IgD-negative memory B cell (primary cell): ENCODE measurements around the gene SPATA12. TPM values are rescaled to one million over a fixed set of nuclear protein-coding genes. Genes with fewer than 3 reads are reported as not detected.

Source experiments
- H3K27ac Mint-ChIP-seq, 3 donors: one replicate each; pipeline ENCODE4 v1.8.0; 2020 to 2022; ENCODE audit warnings: mild to moderate bottlenecking in 3 of 3, mixed read lengths in 3 of 3, moderate library complexity in 1 of 3
- H3K27me3 Mint-ChIP-seq: one replicate; pipeline ENCODE4 v1.8.0; 2021; ENCODE audit warnings: mixed read lengths
- H3K36me3 Mint-ChIP-seq: one replicate; pipeline ENCODE4 v1.8.0; 2020; ENCODE audit warnings: mild to moderate bottlenecking, mixed read lengths
- H3K4me1 Mint-ChIP-seq, 3 donors: one replicate each; pipeline ENCODE4 v1.8.0; 2020 to 2022; ENCODE audit warnings: mixed read lengths in 3 of 3, mild to moderate bottlenecking in 1 of 3
- H3K4me3 Mint-ChIP-seq, 4 donors: one replicate each; pipeline ENCODE4 v1.8.0; 2020 to 2022; ENCODE audit warnings: mild to moderate bottlenecking in 4 of 4, mixed read lengths in 4 of 4, moderate library complexity in 3 of 4
- H3K9me3 Mint-ChIP-seq, 3 donors: one replicate each; pipeline ENCODE4 v1.8.0; 2020 to 2021; ENCODE audit warnings: mixed read lengths in 3 of 3, mild to moderate bottlenecking in 1 of 3
- polyA plus RNA-seq: library from polyadenylated mRNA; unstranded; fragments of 300-500 nt; fragmentation: Illumina TruSeq; gene quantifications from one replicate; pipeline ENCODE4 v1.2.3, GENCODE V29; 2021

SPATA12 gene
- polyA plus RNA-seq, 1 donor from 2014 or later, result not detected

DNA sequence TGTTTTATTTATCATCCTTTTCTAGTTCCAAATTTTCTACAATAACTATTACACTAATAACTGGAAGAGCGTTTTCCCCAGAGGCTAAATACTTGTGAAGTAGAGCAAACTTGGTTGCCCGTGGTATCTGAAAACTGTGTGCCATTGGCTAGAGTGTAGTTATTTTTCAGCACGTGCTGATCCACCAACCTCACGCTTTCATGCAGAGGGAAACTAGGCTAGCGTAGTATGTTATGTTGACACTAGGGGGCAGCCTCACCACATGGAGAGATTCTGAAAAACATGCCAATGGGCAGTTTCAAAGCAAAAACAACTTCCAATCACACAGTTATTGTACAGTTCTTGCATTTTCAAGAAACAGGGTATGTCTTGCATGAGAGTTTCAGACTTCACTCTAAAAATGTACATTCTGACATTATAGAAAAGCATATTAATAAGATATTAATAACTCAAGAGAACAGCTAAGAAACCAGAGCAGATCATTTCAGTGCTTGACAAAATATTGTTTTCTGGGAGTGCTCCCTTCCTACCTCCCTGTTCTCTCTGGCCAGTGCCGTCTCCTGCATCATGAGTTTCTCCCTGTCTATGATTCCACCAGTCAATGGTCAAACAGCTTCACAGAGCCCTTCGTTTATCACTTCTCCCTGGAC, 39.7 kb downstream of the SPATA12 start:
- no peaks in the 10 kb centered on the region for H3K36me3 Mint-ChIP-seq
- no peak overlapping the region for H3K4me3 Mint-ChIP-seq
- peaks cover 0 to 4% (median 0%) of the 10 kb centered on the region in 3 donors for H3K4me1 Mint-ChIP-seq
- no peaks in the 10 kb centered on the region for H3K9me3 Mint-ChIP-seq
- H3K27me3 Mint-ChIP-seq, result peaks cover 11% of the 10 kb centered on the region
- H3K27ac Mint-ChIP-seq, result no peak overlapping the region

DNA sequence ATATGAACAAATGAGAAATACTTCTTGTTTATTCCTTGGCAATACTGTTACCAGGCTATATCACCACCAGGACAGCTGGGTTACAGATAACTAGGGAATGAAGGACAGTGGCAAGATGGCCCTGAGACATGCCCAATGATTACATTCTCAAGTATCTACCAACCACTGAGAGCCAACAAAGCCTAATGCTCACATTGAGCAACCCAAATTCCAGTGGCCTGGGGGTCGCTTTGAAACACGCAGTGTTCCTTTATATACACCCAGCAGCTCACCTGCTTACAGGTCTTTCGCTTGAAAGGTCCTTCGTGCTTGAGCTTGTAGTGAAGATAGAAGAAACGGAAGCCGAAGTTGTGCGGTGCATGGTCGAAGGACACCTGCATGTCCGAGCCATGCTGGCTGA, 45.1 kb downstream of the SPATA12 start:
- Mint-ChIP-seq H3K4me3 (no peak overlapping the region), H3K27ac (no peak overlapping the region), H3K27me3 (peaks cover 5% of the 10 kb centered on the region), H3K4me1 (peaks cover 0 to 1% (median 0%) of the 10 kb centered on the region in 3 donors), H3K9me3 (no peaks in the 10 kb centered on the region), H3K36me3 (no peaks in the 10 kb centered on the region)

DNA sequence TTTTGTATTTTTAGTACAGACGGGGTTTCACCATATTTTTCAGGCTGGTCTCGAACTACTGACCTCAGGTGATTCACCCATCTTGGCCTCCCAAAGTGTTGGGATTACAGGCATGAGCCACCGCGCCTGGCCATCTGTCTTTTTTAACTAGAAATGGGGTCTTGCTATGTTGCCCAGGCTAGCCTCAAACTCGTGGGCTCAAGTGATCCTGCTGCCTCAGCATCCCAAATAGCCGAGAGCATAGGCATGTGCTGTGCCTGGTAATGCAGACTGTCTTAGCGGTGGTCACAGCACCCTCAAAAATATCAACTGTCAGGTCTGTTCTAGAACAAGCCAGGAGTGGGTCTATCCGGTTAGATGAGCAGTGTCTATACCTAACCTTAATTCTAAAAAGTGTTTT, 48.2 kb downstream of the SPATA12 start:
- peaks cover 18% of the 10 kb centered on the region for H3K27me3 Mint-ChIP-seq
- peaks cover 0 to 4% (median 1%) of the 10 kb centered on the region in 3 donors for H3K4me1 Mint-ChIP-seq
- no peaks in the 10 kb centered on the region for H3K36me3 Mint-ChIP-seq
- no peak overlapping the region for H3K4me3 Mint-ChIP-seq
- H3K27ac Mint-ChIP-seq, result no peak overlapping the region
- no peaks in the 10 kb centered on the region for H3K9me3 Mint-ChIP-seq

DNA sequence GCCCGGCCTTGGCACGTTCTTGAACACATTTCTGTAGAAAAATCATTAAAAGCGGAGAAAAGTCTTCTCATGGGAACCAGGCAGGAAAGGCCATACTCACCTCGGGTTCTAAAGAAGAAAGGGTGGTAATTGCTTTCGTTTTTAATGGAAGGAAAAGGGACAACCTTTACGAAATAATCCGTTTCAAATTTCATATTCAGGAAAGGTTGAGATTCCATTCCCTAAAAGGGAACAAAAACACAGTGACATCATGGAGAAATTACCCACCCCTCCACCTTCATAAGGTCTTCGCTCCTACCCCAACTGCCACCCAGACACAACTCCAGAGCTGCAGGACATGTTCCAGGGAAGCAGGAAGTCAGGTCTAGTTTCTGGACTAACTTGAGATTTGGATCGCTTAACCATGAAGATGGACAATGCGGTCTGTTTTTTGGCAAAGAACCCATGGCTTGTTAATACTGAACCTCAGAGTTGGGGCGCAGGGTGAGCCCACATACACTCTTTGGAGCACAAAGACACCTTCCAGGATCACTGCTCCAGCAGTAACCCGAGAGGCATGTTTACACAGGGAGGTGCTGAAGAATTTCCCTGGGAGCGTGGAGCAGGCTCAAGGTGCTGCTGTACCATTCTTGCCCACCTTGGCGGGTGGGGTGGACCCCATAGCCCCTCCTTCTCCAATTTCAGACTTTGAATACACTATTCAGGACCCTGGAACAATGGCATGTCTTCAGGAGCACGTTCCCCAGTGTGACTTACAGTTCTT, 49.2 kb downstream of the SPATA12 start:
- H3K27ac Mint-ChIP-seq, result no peak overlapping the region
- no peaks in the 10 kb centered on the region for H3K9me3 Mint-ChIP-seq
- no peaks in the 10 kb centered on the region for H3K36me3 Mint-ChIP-seq
- peaks cover 0 to 4% (median 1%) of the 10 kb centered on the region in 3 donors for H3K4me1 Mint-ChIP-seq
- no peak overlapping the region for H3K4me3 Mint-ChIP-seq
- peaks cover 20% of the 10 kb centered on the region for H3K27me3 Mint-ChIP-seq

DNA sequence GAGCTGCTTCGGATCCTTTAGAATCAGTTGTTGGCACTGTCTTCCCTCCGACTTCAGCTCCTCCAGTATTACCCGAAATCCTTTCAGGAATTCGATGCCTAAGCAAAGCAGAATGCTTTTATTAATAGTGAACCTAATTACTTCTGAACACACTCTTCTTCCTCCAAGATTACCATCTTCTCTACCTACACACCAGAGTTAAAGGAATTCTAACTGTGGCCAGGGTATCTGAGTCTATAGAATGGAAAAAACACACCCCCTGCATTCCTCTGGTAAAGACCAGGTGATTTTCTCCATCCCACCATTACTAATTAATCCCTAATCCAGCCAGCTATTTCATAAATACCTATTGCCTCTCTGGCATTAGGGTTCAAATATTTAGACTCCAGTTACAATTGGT, 49.8 kb downstream of the SPATA12 start:
- peaks cover 0 to 4% (median 1%) of the 10 kb centered on the region in 3 donors for H3K4me1 Mint-ChIP-seq
- H3K4me3 Mint-ChIP-seq, result no peak overlapping the region
- H3K36me3 Mint-ChIP-seq, result no peaks in the 10 kb centered on the region
- H3K9me3 Mint-ChIP-seq, result no peaks in the 10 kb centered on the region
- H3K27ac Mint-ChIP-seq, result no peak overlapping the region
- H3K27me3 Mint-ChIP-seq, result peaks cover 20% of the 10 kb centered on the region

DNA sequence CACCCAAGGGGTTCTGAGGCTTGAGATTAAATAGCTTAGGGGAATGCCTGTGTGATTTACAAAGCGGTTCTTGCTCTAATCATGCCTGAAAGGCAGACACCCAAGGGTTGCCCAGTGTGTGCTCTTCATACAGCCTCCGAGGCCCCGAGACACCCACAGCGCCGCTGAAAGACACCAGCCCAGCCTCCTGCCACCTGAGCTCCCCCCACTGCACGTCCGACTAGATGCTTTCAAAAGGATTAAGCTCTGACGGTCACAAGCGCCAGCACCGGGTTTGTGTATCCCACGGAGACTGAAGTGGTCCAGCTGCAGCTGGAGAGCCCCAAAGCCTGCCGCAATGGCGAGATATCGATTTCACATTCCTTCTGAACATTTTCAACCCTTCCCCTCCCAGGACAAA, 50.3 kb downstream of the SPATA12 start:
- H3K9me3 Mint-ChIP-seq, result no peaks in the 10 kb centered on the region
- H3K4me1 Mint-ChIP-seq, result peaks cover 0 to 4% (median 1%) of the 10 kb centered on the region in 3 donors
- no peak overlapping the region for H3K27ac Mint-ChIP-seq
- H3K4me3 Mint-ChIP-seq, result peak overlapping the region in 1 of 4 donors; percentile 51
- no peaks in the 10 kb centered on the region for H3K36me3 Mint-ChIP-seq
- peaks cover 20% of the 10 kb centered on the region for H3K27me3 Mint-ChIP-seq

DNA sequence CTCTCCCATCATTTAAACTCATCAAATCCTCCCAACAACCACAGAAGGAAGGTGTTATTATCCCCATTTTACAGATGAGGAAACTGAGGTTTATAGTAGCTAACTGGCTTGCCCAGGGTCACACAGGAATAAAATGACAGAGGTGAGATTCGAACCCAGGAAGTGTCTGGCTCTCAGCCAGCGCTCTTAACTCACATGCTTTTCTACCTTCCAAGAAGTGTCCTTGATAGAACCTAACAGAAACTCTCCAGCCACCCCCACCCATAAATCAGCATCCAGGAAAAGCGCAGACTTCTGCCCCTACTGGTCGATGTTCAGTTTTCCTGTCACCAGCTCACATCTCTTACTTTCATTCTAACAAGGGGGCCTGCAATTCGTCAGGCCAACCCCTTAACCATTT, 51.7 kb downstream of the SPATA12 start:
- Mint-ChIP-seq H3K4me1 (peaks cover 0 to 4% (median 1%) of the 10 kb centered on the region in 3 donors), H3K27ac (no peak overlapping the region), H3K27me3 (peaks cover 20% of the 10 kb centered on the region), H3K36me3 (no peaks in the 10 kb centered on the region), H3K4me3 (no peak overlapping the region), H3K9me3 (no peaks in the 10 kb centered on the region)

DNA sequence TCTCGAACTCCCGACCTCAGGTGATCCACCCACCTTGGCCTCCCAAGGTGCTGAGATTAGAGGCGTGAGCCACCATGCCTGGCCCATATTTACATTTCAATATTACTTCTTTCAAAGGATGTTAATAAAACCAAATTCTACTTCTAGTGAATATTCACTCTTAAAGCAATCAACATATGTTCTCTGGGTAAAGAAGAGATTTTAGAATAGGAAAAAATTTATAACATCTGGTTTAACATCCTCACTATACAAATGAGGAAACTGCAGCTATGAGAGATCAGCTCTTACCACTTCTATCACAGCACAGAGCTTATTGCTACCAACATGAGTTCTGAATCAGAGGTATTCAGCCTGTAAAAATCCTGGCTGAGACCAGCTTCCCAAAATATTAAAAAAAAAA, 56.0 kb downstream of the SPATA12 start:
- H3K27ac Mint-ChIP-seq, result no peak overlapping the region
- no peaks in the 10 kb centered on the region for H3K9me3 Mint-ChIP-seq

DNA sequence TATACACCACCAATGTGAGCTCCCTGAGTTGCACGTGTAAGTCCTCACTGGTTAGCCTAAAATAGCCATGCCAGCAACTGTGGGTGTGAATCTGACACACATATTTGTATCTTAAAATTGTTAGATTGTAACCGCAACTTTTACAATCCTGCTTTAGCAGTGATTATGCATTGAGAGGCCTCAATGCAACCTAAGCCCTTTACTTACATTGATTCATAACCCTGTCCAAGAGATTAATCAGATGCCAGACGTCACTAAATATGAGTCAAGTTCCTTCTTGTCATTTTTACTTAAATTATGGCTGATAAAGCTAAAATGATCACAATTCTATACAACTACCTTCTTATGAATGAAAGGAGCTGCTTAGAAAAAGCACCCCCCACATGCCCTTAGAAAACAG, 57.8 kb downstream of the SPATA12 start:
- no peaks in the 10 kb centered on the region for H3K36me3 Mint-ChIP-seq

More for the DNA sequence above, 56.0 kb downstream of the SPATA12 start:
- Mint-ChIP-seq H3K27me3 (peaks cover 14% of the 10 kb centered on the region), H3K4me3 (no peak overlapping the region), H3K36me3 (no peaks in the 10 kb centered on the region), H3K4me1 (peaks cover 0 to 4% (median 1%) of the 10 kb centered on the region in 3 donors)

DNA sequence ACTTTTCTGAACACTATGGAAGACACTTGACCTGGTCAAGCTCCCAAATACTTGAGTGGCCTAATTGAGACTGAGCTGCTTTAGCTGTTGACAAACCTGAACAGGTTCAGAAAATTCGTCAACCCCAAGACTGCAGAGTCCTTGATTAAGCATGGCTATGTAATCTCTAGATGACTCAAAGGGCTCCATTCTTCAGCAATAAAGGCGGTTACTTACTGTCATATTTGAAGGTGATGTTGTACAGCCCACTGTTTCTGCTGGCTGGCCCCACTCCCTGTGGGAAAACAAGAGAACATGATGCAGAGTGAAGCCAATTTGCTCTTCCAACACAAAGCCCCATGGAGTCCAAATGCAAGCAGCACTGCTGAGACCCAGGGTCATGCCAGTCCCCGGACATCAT, 59.6 kb downstream of the SPATA12 start:
- H3K27me3 Mint-ChIP-seq, result peaks cover 10% of the 10 kb centered on the region
- H3K36me3 Mint-ChIP-seq, result no peaks in the 10 kb centered on the region
- peak overlapping the region in 1 of 3 donors; percentile 59 for H3K27ac Mint-ChIP-seq
- H3K9me3 Mint-ChIP-seq, result no peaks in the 10 kb centered on the region
- no peaks in the 10 kb centered on the region for H3K4me1 Mint-ChIP-seq
- H3K4me3 Mint-ChIP-seq, result no peak overlapping the region

More for the DNA sequence above, 57.8 kb downstream of the SPATA12 start:
- Mint-ChIP-seq H3K4me1 (no peaks in the 10 kb centered on the region), H3K27ac (no peak overlapping the region), H3K27me3 (peaks cover 9% of the 10 kb centered on the region), H3K4me3 (no peak overlapping the region), H3K9me3 (no peaks in the 10 kb centered on the region)

DNA sequence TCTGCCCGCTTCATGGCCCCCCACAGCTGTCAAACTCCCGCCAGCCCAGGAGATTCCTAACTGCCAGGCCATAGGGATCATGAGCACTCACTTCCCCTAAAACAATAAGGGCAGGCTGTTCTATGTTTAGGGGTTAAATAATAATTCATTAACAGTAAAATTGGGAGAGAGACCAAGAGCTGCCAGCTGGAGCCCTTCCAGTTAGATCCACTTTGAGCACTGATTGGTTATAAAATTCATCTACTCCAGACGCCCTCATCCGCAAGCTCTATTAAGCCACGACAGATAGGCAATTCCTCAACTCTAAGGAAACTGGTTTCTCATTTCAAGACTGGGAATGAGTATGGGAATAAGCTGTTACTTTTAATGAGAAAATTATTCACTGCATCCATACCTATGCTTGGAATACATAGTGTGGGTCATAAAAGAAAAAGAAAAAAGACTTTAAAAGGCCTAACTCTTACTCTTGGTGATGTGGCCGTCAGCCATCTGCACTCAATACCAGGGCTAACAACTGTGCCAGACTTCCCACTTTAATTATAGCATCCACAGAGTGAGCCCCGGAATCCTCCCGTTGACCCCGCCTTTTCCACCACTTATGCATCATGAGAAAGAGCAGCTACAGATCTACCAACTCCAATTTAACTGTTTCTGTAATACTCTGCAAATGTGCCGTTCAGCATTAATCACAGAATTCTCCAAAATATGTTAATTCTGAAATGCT, 60.1 kb downstream of the SPATA12 start:
- Mint-ChIP-seq H3K36me3 (no peaks in the 10 kb centered on the region), H3K27me3 (peaks cover 10% of the 10 kb centered on the region), H3K4me1 (no peaks in the 10 kb centered on the region), H3K9me3 (no peaks in the 10 kb centered on the region), H3K27ac (peak overlapping the region in 1 of 3 donors; percentile 59), H3K4me3 (no peak overlapping the region)

Other genes with a start within 250 kb of the SPATA12 start
- not detected for gene IL17RD, start 104.7 kb downstream of the SPATA12 start, polyA plus RNA-seq
- 1.1 TPM for gene HESX1, start 139.3 kb downstream of the SPATA12 start, polyA plus RNA-seq
- 125 TPM for gene APPL1, start 167.1 kb downstream of the SPATA12 start, polyA plus RNA-seq
- gene ASB14, start 232.0 kb downstream of the SPATA12 start, polyA plus RNA-seq, result 0.53 TPM